ENCODE results near the gene TEX13D.
"Not testable (repeated sequence)": the region's sequence is repeated elsewhere in the genome, so short reads cannot be mapped to it uniquely, and the experiment has no call there.

Gene TEX13D
- long read RNA-seq: 0 reads

- no peak for DNase-seq (ENCODE audit: low read depth in 1 of 2, low spot score in 1 of 2)
- no peak within 1 kb of the TSS for H3K4me3 ChIP-seq (replicated peaks; ENCODE audit: insufficient read depth, low read length)
- H3K27ac ChIP-seq (replicated peaks): no peak within 1 kb of the TSS
- TF ChIP-seq REST (IDR thresholded peaks at IDR 0.05; ENCODE audit: insufficient replicate concordance, low read depth): no peak
- H3K27me3 ChIP-seq (ENCODE audit: insufficient read depth, poor library complexity, severe bottlenecking): no peaks in the 10 kb centered on the region
These were observed at the start of gene TEX13D for GRCh38 chrX:124332481-124333424. Gene TEX13D (plus strand): TSS chrX:124332660. CDS start chrX:124332918, 258 bp downstream.

GRCh38 chrX:124289443-124289842 is 43.0 kb upstream of the TEX13D start:
- TF ChIP-seq GABPA (IDR thresholded peaks at IDR 0.05; ENCODE audit: low read depth) (no peak), CTCF (IDR thresholded peaks at IDR 0.05; ENCODE audit: insufficient read depth, low read length) (no peak), REST (IDR thresholded peaks at IDR 0.05; ENCODE audit: insufficient replicate concordance, low read depth) (no peak), SPI1 (IDR thresholded peaks at IDR 0.05; ENCODE audit: borderline replicate concordance, low read depth) (no peak), POLR2AphosphoS5 (IDR thresholded peaks at IDR 0.05; ENCODE audit: low read depth) (no peak)
- Histone ChIP-seq H3K27ac (replicated peaks) (no peak overlapping the region), H3K4me3 (replicated peaks; ENCODE audit: insufficient read depth, low read length) (no peak overlapping the region), H3K27me3 (ENCODE audit: insufficient read depth, poor library complexity, severe bottlenecking) (no peaks in the 10 kb centered on the region)
- DNase-seq (ENCODE audit: low read depth in 1 of 2, low spot score in 1 of 2): no peak

GRCh38 chrX:124293810-124294209 is 38.6 kb upstream of the TEX13D start:
- DNase-seq (ENCODE audit: low read depth in 1 of 2, low spot score in 1 of 2): no peak
- H3K4me3 ChIP-seq (replicated peaks; ENCODE audit: insufficient read depth, low read length): no peak overlapping the region
- no peak for TF ChIP-seq CTCF (IDR thresholded peaks at IDR 0.05; ENCODE audit: insufficient read depth, low read length)
- no peak for TF ChIP-seq GABPA (IDR thresholded peaks at IDR 0.05; ENCODE audit: low read depth)
- TF ChIP-seq REST (IDR thresholded peaks at IDR 0.05; ENCODE audit: insufficient replicate concordance, low read depth): no peak
- TF ChIP-seq SPI1 (IDR thresholded peaks at IDR 0.05; ENCODE audit: borderline replicate concordance, low read depth): no peak
- no peak for TF ChIP-seq POLR2AphosphoS5 (IDR thresholded peaks at IDR 0.05; ENCODE audit: low read depth)
- H3K27me3 ChIP-seq (ENCODE audit: insufficient read depth, poor library complexity, severe bottlenecking): no peaks in the 10 kb centered on the region
- H3K27ac ChIP-seq (replicated peaks): no peak overlapping the region

GRCh38 chrX:124299323-124299722 is 33.1 kb upstream of the TEX13D start:
- not testable (repeated sequence) for H3K27ac ChIP-seq (replicated peaks); H3K4me3 ChIP-seq (replicated peaks; ENCODE audit: insufficient read depth, low read length); H3K27me3 ChIP-seq (ENCODE audit: insufficient read depth, poor library complexity, severe bottlenecking); DNase-seq (ENCODE audit: low read depth in 1 of 2, low spot score in 1 of 2)
